Right lobe of liver (tissue), 4 donors: ENCODE data around the gene WTIP.

ENCODE experiments used
- POLR2A ChIP-seq: fragments of 450-650 bp; IDR thresholded peaks from one replicate; pipeline ENCODE4 v1.6.1; 2017; ENCODE audit warnings: antibody characterized with exemption, mild to moderate bottlenecking
- TF ChIP-seq, protein P1 (sequence below), 4 donors: fragments of 200-600 bp in 3 of 4; fragments of 450-650 bp in 1 of 4; IDR thresholded peaks; one replicate each; pipeline versions ENCODE4 v1.5.1 to v1.8.0; 2016 to 2022; ENCODE audit warnings: antibody characterized with exemption in 4 of 4, mild to moderate bottlenecking in 2 of 4
- donor health status: DM: no; HTN: no; CAD: no.
- donor health status: DM: no; HTN: no; CAD: no.
- donor health status: DM: no; HTN: yes; CAD: no.

DNA sequence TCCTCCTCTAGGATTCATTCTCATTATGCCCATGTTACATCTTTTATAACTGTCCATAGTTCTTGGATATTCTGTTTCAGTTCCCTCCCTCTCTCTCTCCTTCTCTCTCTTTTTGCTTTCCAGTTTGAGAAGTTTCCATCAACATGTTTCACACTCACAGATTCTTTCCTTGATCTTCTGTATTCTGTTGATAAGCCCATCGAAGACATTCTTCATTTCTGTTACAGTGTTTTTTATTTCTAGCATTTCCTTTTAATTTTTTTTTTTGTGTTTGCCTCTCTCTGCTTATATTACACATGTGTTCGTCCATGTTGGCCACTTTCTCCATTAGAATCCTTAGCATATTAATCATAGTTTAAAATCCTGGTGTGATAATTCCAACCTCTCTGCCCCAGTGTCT lies 68.3 kb downstream of the WTIP start:
- no peak for TF ChIP-seq POLR2A
- TF ChIP-seq, protein P1, sequence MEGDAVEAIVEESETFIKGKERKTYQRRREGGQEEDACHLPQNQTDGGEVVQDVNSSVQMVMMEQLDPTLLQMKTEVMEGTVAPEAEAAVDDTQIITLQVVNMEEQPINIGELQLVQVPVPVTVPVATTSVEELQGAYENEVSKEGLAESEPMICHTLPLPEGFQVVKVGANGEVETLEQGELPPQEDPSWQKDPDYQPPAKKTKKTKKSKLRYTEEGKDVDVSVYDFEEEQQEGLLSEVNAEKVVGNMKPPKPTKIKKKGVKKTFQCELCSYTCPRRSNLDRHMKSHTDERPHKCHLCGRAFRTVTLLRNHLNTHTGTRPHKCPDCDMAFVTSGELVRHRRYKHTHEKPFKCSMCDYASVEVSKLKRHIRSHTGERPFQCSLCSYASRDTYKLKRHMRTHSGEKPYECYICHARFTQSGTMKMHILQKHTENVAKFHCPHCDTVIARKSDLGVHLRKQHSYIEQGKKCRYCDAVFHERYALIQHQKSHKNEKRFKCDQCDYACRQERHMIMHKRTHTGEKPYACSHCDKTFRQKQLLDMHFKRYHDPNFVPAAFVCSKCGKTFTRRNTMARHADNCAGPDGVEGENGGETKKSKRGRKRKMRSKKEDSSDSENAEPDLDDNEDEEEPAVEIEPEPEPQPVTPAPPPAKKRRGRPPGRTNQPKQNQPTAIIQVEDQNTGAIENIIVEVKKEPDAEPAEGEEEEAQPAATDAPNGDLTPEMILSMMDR (IDR thresholded peaks at IDR 0.05) = no peak
